COLO668 (cell line): Measurements from ENCODE around the gene TMEM59.
"Not testable (repeated sequence)": the region's sequence is repeated elsewhere in the genome, so short reads cannot be mapped to it uniquely, and the experiment has no call there.

Source experiments
- DNase-seq: peaks from one replicate; lab custom pipeline; 2025; ENCODE audit not compliant: unreplicated experiment; lab: John Stamatoyannopoulos, UW

TMEM59 gene

DNA sequence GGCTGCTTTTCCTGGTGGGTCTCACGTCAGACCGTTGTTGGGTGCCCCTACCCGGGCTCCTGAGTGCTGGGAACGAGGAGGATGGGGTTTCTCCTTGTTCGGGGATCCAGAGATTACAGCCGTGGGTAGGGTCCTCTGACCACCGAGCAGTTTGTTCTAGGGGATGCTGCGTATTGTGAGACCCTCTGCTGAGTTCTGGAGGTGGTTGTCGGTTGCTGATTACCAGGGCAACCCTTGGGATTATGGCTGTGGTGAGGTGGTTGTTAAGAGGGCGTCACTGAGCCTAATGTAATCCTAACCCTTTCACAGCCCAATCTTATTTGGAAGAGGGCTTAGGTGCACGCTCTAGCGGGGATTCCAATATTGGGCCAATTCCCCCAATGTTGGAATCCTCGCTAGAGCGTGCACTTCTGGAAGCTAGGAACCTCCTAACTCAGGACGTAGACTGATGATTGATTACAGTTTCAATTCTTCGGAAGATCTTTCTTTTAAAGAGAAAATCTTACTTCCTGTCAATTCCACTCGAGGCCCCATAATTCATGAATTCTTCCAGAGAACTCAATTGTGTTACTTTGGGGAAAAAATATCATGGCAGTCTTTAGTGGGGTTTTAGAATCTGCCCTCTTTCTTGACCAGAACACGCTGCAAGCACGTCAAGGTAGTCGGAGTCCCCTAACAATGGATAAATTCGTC, 887 bp upstream of the TMEM59 start:
- peak; percentile 60 for DNase-seq

- DNase-seq = peak; percentile 59
Measured at GRCh38 chr1:54052431-54052933, 522 bp downstream of the TMEM59 start.

- no peak for DNase-seq
Measured at GRCh38 chr1:54051933-54052430, 1.0 kb downstream of the TMEM59 start.

- not testable (repeated sequence) for DNase-seq
Measured at GRCh38 chr1:54050435-54050834, 2.6 kb downstream of the TMEM59 start.

DNA sequence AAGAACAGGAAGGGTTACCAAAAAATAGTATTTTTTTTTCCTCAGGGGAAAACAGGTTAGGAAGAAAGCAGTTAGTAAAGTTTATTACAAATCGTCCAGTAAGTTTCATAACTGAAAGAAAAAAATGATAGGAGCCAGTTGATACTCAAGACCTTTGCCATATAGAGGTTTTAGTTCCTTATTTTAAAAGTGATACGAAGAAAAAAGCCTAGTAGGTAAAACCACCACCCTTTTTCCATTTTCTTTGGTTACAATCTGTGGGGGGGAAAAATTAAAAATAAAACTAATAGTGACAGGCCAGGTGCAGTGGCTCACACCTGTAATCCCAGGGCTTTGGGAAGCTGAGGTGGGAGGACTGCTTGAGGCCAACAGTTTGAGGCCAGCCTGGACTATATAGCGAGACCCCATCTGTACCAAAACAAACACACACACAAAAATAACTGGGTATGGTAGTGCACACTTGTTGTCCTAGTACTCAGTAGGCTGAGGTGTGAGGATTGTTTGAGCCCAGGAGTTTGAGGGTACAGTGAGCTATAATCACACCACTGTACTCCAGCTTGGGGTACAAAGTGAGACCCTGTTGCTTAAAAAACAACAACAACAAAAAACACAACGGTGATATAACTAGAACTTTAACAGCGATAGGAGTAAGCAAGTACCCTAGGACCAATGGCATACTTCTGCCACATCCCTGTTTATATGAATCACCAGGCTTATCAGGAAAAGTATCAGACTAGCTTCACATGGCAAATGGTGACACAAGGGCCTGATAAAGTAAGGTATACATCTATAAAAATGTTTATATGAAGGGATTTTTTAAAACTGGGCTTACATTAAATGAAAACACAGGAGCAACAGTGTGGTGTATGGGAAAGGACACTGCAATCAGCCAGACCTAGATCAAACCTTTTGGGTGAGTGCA, 5.4 kb downstream of the TMEM59 start:
- DNase-seq = no peak

DNA sequence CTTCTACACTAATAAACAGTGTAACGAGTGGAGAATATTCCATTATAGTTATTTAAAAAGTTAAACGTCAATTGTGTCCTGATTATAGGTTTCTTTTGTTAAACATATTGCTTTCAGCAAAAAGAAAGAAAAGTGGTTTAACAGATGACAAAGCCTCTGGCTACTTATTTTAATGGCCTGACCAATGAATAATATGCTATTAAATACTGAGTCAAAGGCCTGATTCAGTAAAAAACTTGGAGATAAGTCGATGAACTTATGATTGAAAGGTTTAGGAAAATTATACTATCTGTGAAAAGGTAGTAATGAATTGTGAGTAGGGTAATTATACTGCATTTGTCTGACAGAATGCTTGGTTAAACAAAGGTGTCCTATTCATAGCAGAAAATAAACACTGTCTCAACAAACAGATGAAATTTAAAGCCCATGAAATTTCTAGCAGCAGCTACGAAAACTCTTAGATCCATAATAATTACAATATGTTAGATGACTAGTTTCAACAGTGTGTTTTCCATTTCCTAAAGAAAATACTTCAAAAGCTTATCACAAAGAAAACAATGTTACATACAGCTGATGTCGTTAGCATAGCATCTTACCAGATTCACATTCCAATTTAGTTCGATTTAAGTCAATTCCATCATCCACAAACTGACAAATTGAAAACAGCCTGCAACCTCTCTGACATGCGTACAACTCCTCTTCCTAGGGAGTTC, 6.2 kb downstream of the TMEM59 start:
- no peak for DNase-seq

DNA sequence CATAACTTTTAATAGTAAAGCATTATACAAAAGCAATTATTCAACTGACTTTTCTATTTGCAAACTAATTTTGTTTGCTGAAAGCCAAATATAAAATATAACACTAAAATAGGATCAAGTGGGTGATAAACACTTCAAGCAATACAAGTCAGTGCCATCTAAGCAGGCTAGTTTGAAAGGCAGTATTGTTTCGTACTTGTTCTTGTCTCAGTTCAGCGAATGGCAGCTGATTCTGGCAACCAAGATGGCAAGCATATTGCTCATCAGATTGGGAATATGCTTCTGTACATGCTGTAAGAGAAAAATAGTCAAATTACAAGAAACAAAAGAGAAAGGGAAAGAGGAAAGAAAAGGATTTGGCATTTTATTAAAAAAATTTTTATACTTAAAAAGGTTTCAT, 7.5 kb downstream of the TMEM59 start:
- DNase-seq = no peak

- no peak for DNase-seq
Measured at GRCh38 chr1:54041806-54042205, 11.2 kb downstream of the TMEM59 start.

GRCh38 chr1:54037476-54037875, 15.5 kb downstream of the TMEM59 start:
- no peak for DNase-seq

DNA sequence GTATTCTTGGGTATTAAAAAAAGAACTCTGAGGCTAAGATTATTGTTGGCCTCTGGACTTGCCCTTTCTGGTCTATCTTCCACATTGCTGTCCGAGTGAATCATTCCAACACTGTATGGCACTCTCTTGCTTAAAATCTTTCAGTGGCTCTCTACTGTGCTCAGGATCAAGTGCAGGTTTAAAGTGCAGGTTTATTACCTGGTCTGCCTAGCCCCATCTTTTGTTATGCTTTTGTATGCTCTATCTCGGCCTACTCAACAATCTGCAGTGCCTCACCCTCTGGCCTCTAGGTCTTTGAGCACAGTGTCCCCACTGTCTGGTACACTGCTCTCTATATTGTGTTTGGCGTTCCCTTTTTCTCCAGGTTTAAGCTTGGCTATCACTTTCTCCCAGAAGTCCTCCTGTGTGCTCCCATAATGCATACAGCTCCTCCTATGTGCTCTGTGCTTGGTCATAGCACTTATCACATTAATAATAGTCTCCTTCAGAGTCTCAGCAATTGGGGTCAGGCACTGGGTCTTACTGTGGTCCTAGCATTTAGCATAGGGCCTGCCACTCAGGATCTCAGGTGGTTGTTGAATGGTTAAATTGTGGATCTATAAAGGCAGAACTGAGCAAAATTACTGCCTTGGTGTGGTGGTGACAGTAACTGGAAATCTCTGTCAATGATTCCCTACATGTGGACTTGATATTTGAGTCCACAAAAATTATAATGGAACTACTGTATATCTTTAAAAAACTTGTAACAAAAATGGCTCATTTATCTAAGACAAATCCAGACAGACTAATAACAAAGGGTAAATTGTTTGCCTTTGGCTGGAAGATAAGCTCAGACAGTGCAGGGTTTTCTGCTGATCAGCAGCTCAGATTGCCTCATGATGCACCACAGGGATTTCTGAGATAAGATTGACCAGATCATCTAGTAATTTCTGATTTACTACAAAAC, 24.4 kb downstream of the TMEM59 start:
- no peak for DNase-seq

- DNase-seq = peak; percentile 74
Measured at GRCh38 chr1:54027848-54028247, 25.2 kb downstream of the TMEM59 start.

DNA sequence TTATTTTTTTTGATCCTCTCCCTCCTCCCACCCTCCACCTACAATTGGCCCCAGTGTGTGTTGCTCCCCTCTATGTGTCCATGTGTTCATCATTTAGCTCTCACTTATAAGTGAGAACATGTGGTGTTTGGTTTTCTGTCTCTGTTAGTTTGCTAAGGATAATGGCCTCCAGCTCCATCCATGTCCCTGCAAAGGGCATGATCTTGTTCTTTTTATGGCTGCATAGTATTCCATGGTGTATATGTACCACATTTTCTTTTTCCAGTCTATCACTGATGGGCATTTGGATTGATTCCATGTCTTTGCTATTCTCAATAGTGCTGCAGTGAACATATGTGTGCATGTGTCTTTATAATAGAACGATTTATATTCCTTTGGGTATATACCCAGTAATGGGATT, 28.2 kb downstream of the TMEM59 start:
- not testable (repeated sequence) for DNase-seq

- DNase-seq = no peak
Measured at GRCh38 chr1:54024358-54024757, 28.6 kb downstream of the TMEM59 start.

- DNase-seq = not testable (repeated sequence)
Measured at GRCh38 chr1:54019562-54020176, 33.3 kb downstream of the TMEM59 start.

DNA sequence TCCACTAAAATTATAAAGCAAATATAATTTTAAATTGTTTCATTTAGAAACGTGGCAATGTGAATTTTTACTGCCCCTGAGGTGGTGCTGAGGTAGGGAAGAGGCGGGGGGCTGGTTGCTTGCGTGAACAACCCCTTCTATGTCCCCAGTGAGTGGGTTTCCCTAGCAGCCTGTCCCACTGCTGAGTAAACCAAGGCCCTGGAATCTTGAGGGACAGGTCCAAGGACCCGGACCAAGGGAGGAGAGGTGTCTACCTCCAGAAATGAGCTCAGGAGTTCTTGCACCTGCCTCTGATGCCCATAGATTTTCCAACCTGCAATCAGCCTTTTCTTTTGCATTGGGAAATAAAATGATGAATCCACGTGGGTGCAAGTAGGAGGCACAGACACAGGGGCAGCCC, 34.4 kb downstream of the TMEM59 start:
- no peak for DNase-seq

DNA sequence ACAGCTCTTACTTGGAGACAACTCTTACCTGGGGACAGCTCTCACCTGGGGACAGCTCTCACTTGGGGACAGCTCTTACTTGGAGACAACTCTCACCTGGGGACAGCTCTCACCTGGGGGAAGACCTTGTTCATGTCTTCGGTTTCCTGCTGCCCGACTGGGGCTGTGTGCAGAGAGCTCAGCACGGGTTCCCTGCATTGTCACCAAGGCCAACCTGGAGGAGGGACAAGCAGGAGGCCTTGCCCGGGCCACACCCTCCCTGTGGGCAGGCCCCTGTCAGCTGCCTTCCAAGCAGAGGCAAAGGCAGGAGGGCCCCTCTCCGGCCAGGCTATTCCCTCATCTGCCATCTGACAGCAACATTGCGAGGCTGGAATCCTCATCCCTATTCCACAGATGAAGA, 35.0 kb downstream of the TMEM59 start, which contains the start of gene LDLRAD1:
LDLRAD1 (minus strand) TSS at position 208 of the 400 bp plus-strand sequence; CDS start at position 134, 74 bp downstream.
- peak; percentile 87 for DNase-seq

- DNase-seq = peak; percentile 99
Measured at GRCh38 chr1:54016343-54017282, 36.4 kb downstream of the TMEM59 start.

- peak; percentile 44 for DNase-seq
Measured at GRCh38 chr1:54014009-54014629, 38.9 kb downstream of the TMEM59 start.
